WTC11 (cell line): Measurements from ENCODE around the gene RDH8. TPM values are rescaled to one million over a fixed set of nuclear protein-coding genes. Genes with fewer than 3 reads are reported as not detected.

Experiments
- ATAC-seq: fragments of 200-7000 bp; cut with Tn5 transposase; 2 replicates; pipeline ENCODE4 v1.10.0; 2021; ENCODE audit warnings: mild to moderate bottlenecking, moderate library complexity
- CTCF ChIA-PET: fragments of 300-600 bp; sonication (Branson Sonifier 250); formaldehyde crosslinking; loops from one replicate; lab custom pipeline; 2021; ENCODE audit warnings: antibody characterized with exemption; lab: Charles Lee
- POLR2A ChIA-PET: fragments of 350-600 bp; sonication (Branson Sonifier 250); formaldehyde crosslinking; loops from one replicate; lab custom pipeline; 2021; ENCODE audit warnings: antibody characterized with exemption; lab: Charles Lee
- DNase-seq: peaks from one replicate; pipeline ENCODE4 v3.0.0; 2021; ENCODE audit warnings: low spot score
- H3K27ac Mint-ChIP-seq: 2 replicates; pipeline ENCODE4 v1.8.0; 2021; ENCODE audit warnings: mixed read lengths
- H3K27me3 Mint-ChIP-seq: 2 replicates; pipeline ENCODE4 v1.8.0; 2021; ENCODE audit warnings: low read depth, mild to moderate bottlenecking, moderate library complexity, mixed read lengths
- H3K36me3 Mint-ChIP-seq: 2 replicates; pipeline ENCODE4 v1.8.0; 2021; ENCODE audit warnings: mixed read lengths
- H3K4me1 Mint-ChIP-seq: 2 replicates; pipeline ENCODE4 v1.8.0; 2022; ENCODE audit warnings: mixed read lengths
- H3K4me3 Mint-ChIP-seq: 2 replicates; pipeline ENCODE4 v1.8.0; 2021; ENCODE audit warnings: mild to moderate bottlenecking, moderate library complexity, mixed read lengths
- H3K9me3 Mint-ChIP-seq: 2 replicates; pipeline ENCODE4 v1.8.0; 2021; ENCODE audit warnings: mixed read lengths
- ATF1 ChIP-seq: sonication (generic); formaldehyde crosslinking; IDR thresholded peaks from 2 replicates; pipeline ENCODE4 v1.8.1; 2023; ENCODE audit warnings: mild to moderate bottlenecking, moderate library complexity, missing genetic modification reagents
- ATF2 ChIP-seq: sonication (generic); formaldehyde crosslinking; IDR thresholded peaks from 2 replicates; pipeline ENCODE4 v1.8.1; 2022; ENCODE audit warnings: low read depth, missing genetic modification reagents, borderline replicate concordance
- E2F1 ChIP-seq: sonication (generic); formaldehyde crosslinking; IDR thresholded peaks from 2 replicates; pipeline ENCODE4 v1.8.0; 2022; ENCODE audit warnings: mild to moderate bottlenecking, missing genetic modification reagents
- FOXP1 ChIP-seq: sonication (generic); formaldehyde crosslinking; IDR thresholded peaks from 2 replicates; pipeline ENCODE4 v1.8.0; 2022; ENCODE audit warnings: missing genetic modification reagents, mild to moderate bottlenecking, moderate library complexity, borderline replicate concordance
- FOXP4 ChIP-seq: sonication (generic); formaldehyde crosslinking; IDR thresholded peaks from 2 replicates; pipeline ENCODE4 v1.8.0; 2022; ENCODE audit warnings: mild to moderate bottlenecking, missing genetic modification reagents
- NFYB ChIP-seq: sonication (generic); formaldehyde crosslinking; conservative IDR thresholded peaks from 2 replicates; pipeline ENCODE4 v1.8.0; 2022; ENCODE audit warnings: low read depth, missing genetic modification reagents
- NR2C2 ChIP-seq: sonication (generic); formaldehyde crosslinking; IDR thresholded peaks from 2 replicates; pipeline ENCODE4 v1.8.0; 2022; ENCODE audit warnings: mild to moderate bottlenecking, missing genetic modification reagents
- PREB ChIP-seq: sonication (generic); formaldehyde crosslinking; IDR thresholded peaks from 2 replicates; pipeline ENCODE4 v1.8.1; 2022; ENCODE audit warnings: mild to moderate bottlenecking, missing genetic modification reagents, moderate library complexity, borderline replicate concordance
- RELA ChIP-seq: sonication (generic); formaldehyde crosslinking; IDR thresholded peaks from 2 replicates; pipeline ENCODE4 v1.8.1; 2022; ENCODE audit warnings: missing genetic modification reagents, mild to moderate bottlenecking, borderline replicate concordance
- SOX15 ChIP-seq: fragments of 250-450 bp; sonication (Bioruptor Pico); IDR thresholded peaks from 2 replicates; pipeline ENCODE4 v1.9.0; 2021; ENCODE audit warnings: mild to moderate bottlenecking
- TP53 ChIP-seq: sonication (generic); formaldehyde crosslinking; IDR thresholded peaks from 2 replicates; pipeline ENCODE4 v1.8.1; 2023; ENCODE audit warnings: mild to moderate bottlenecking, missing genetic modification reagents
- USF1 ChIP-seq: sonication (generic); formaldehyde crosslinking; IDR thresholded peaks from 2 replicates; pipeline ENCODE4 v1.8.0; 2022; ENCODE audit warnings: mild to moderate bottlenecking, missing genetic modification reagents
- USF2 ChIP-seq: sonication (generic); formaldehyde crosslinking; IDR thresholded peaks from 2 replicates; pipeline ENCODE4 v1.8.1; 2023; ENCODE audit warnings: mild to moderate bottlenecking, missing genetic modification reagents, moderate library complexity
- ZBTB43 ChIP-seq: sonication (generic); formaldehyde crosslinking; IDR thresholded peaks from 2 replicates; pipeline ENCODE4 v1.8.1; 2023; ENCODE audit warnings: mild to moderate bottlenecking, missing genetic modification reagents
- ZMAT4 ChIP-seq: fragments of 250-450 bp; sonication (Bioruptor Pico); IDR thresholded peaks from 2 replicates; pipeline ENCODE4 v1.9.0; 2021; ENCODE audit warnings: mild to moderate bottlenecking
- ZNF138 ChIP-seq: sonication (generic); formaldehyde crosslinking; conservative IDR thresholded peaks from 2 replicates; pipeline ENCODE4 v1.8.1; 2022; ENCODE audit warnings: mild to moderate bottlenecking, moderate library complexity, missing genetic modification reagents
- ZNF532 ChIP-seq: fragments of 250-450 bp; sonication (Bioruptor Pico); IDR thresholded peaks from 2 replicates; pipeline ENCODE4 v1.9.0; 2021; ENCODE audit warnings: mild to moderate bottlenecking, borderline replicate concordance
- ZNF671 ChIP-seq: fragments of 250-450 bp; sonication (Bioruptor Pico); IDR thresholded peaks from 2 replicates; pipeline ENCODE4 v1.8.0; 2021; ENCODE audit warnings: mild to moderate bottlenecking
- total RNA-seq: library from RNA; stranded (reverse); gene quantifications from 3 replicates; pipeline ENCODE4 v1.2.3, GENCODE V29; 2021

The RDH8 gene
- total RNA-seq, 1 experiment from 2014 or later: not detected

GRCh38 chr19:10044390-10044789 lies 31.1 kb downstream of the RDH8 start:
- Mint-ChIP-seq H3K36me3 (peaks cover 26% of the 10 kb centered on the region), H3K27ac (no peak overlapping the region), H3K27me3 (peaks cover 73% of the 10 kb centered on the region), H3K4me3 (no peak overlapping the region), H3K9me3 (peaks cover 58% of the 10 kb centered on the region), H3K4me1 (no peaks in the 10 kb centered on the region)
- DNase-seq (no peak), ATAC-seq (peak; percentile 52)
- CTCF ChIA-PET: no interaction called here
- TF ChIP-seq PREB (CRISPR knock-in tag): no peak
- TF ChIP-seq RELA (CRISPR knock-in tag): no peak
- 0 out of 2 replicates have a peak, but pooled peaks have one; percentile 27 for TF ChIP-seq NFYB (CRISPR knock-in tag)
- no peak for TF ChIP-seq ATF1 (CRISPR knock-in tag)
- TF ChIP-seq ZNF138: no peak
- no peak for TF ChIP-seq TP53 (CRISPR knock-in tag)
- no peak for TF ChIP-seq E2F1 (CRISPR knock-in tag)
- no peak for TF ChIP-seq ZMAT4 (CRISPR knock-in tag)
- no peak for TF ChIP-seq FOXP1
- TF ChIP-seq ZBTB43 (CRISPR knock-in tag): no peak
- TF ChIP-seq USF1: peak; percentile 79
- no peak for TF ChIP-seq ZNF671 (CRISPR knock-in tag)
- peak; percentile 88 for TF ChIP-seq USF2 (CRISPR knock-in tag)
- no peak for TF ChIP-seq ZNF532 (CRISPR knock-in tag)
- TF ChIP-seq FOXP4 (CRISPR knock-in tag): no peak
- TF ChIP-seq NR2C2 (CRISPR knock-in tag): no peak
- no peak for TF ChIP-seq ATF2 (CRISPR knock-in tag)
- no peak for TF ChIP-seq SOX15 (CRISPR knock-in tag)
- POLR2A ChIA-PET: no interaction called here
